Measurements from ENCODE around the gene SERPINA3.

The SERPINA3 gene

DNA sequence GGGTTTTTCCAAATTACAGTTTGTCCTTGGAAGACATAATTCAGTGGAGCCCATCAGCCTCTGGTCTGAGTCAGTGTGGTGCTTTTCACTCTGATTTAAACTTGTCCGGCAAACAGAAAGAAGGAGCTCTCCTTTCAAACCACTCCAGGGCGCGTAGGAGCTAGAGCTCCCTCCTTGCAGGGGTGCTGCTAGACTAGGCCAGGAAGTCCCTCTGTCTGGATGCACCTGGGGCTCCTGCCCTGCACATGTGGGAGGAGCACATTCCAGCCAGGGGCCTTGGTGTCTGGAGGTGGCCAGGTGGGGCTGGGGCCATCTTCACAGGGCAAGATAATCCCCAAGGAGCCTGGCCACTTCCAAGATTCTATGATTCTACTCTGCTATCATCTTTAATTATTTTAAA, 3.1 kb downstream of the SERPINA3 start:
- Histone ChIP-seq H3K79me2 (ENCODE audit: low read length) (no peaks in the 10 kb centered on the region), H4K20me1 (ENCODE audit: insufficient read depth, low read length) (no peaks in the 10 kb centered on the region), H3K9ac (ENCODE audit: low read length) (no peak overlapping the region), H3K9me3 (ENCODE audit: insufficient read depth, low read length) (peaks cover 10% of the 10 kb centered on the region; the same call in 1 of the 2 replicates), H3K27ac (ENCODE audit: low read length) (no peak overlapping the region), H3K4me3 (ENCODE audit: low read length) (no peak overlapping the region), H2AFZ (ENCODE audit: low read depth, low read length) (no peak overlapping the region), H3K4me1 (ENCODE audit: low read length) (no peaks in the 10 kb centered on the region), H3K27me3 (ENCODE audit: low read depth, low read length) (peaks cover 2% of the 10 kb centered on the region; the same call in 1 of the 2 replicates), H3K4me2 (ENCODE audit: low read length) (no peak overlapping the region), H3K36me3 (replicated peaks; ENCODE audit: low read depth, low read length) (no peaks in the 10 kb centered on the region)
- TF ChIP-seq, protein P1, sequence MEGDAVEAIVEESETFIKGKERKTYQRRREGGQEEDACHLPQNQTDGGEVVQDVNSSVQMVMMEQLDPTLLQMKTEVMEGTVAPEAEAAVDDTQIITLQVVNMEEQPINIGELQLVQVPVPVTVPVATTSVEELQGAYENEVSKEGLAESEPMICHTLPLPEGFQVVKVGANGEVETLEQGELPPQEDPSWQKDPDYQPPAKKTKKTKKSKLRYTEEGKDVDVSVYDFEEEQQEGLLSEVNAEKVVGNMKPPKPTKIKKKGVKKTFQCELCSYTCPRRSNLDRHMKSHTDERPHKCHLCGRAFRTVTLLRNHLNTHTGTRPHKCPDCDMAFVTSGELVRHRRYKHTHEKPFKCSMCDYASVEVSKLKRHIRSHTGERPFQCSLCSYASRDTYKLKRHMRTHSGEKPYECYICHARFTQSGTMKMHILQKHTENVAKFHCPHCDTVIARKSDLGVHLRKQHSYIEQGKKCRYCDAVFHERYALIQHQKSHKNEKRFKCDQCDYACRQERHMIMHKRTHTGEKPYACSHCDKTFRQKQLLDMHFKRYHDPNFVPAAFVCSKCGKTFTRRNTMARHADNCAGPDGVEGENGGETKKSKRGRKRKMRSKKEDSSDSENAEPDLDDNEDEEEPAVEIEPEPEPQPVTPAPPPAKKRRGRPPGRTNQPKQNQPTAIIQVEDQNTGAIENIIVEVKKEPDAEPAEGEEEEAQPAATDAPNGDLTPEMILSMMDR (IDR thresholded peaks at IDR 0.05; ENCODE audit: low read depth, low read length), result no peak
- no peak for TF ChIP-seq EZH2phosphoT487 (IDR thresholded peaks at IDR 0.05; ENCODE audit: low read depth)

DNA sequence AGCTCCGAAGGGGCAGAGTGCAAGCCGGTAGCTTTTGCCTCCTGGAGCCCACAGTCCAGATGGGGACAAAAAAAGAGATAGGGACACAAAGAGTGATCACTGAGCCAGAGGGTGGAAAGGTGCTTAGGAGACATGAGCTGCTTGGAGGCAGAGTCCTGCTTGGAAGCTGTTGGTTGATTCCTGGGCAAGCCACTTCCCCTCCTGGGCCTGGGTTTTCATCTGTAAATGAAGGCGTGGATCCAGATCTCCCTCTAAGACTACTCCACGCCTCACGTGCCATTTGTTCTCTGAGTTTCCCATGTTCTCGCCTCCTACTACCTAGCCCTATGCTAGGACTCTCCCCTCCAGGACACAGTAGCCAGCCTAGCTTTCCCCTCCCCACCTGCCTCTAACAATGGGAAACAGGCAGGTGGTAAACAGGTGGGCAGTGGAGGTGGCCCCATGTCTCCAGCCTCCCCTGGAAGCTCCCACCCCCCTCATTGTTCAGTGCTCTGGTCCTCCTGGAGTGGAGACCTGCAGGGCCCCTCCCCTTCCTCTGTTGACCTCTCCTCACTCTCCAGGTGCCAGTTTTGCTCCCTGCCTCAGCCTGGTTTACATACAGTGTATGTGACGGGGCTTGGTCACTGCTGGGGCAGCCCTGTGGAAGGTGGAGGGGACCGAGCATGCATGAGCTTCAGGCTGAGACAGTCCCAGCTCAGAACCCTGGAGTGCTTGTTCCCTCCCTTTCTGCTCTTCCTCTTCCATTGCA, 3.8 kb downstream of the SERPINA3 start:
- Histone ChIP-seq H3K27me3 (ENCODE audit: low read depth, low read length) (peaks cover 2% of the 10 kb centered on the region; the same call in 1 of the 2 replicates), H3K4me2 (ENCODE audit: low read length) (no peak overlapping the region), H3K27ac (ENCODE audit: low read length) (no peak overlapping the region), H3K79me2 (ENCODE audit: low read length) (no peaks in the 10 kb centered on the region), H3K9ac (ENCODE audit: low read length) (no peak overlapping the region), H3K36me3 (replicated peaks; ENCODE audit: low read depth, low read length) (no peaks in the 10 kb centered on the region), H4K20me1 (ENCODE audit: insufficient read depth, low read length) (no peaks in the 10 kb centered on the region), H3K4me3 (ENCODE audit: low read length) (no peak overlapping the region), H3K9me3 (ENCODE audit: insufficient read depth, low read length) (peaks cover 10% of the 10 kb centered on the region; the same call in 1 of the 2 replicates), H3K4me1 (ENCODE audit: low read length) (no peaks in the 10 kb centered on the region), H2AFZ (ENCODE audit: low read depth, low read length) (no peak overlapping the region)
- no peak for TF ChIP-seq EZH2phosphoT487 (IDR thresholded peaks at IDR 0.05; ENCODE audit: low read depth)
- TF ChIP-seq, protein P1 (IDR thresholded peaks at IDR 0.05; ENCODE audit: low read depth, low read length), result no peak

DNA sequence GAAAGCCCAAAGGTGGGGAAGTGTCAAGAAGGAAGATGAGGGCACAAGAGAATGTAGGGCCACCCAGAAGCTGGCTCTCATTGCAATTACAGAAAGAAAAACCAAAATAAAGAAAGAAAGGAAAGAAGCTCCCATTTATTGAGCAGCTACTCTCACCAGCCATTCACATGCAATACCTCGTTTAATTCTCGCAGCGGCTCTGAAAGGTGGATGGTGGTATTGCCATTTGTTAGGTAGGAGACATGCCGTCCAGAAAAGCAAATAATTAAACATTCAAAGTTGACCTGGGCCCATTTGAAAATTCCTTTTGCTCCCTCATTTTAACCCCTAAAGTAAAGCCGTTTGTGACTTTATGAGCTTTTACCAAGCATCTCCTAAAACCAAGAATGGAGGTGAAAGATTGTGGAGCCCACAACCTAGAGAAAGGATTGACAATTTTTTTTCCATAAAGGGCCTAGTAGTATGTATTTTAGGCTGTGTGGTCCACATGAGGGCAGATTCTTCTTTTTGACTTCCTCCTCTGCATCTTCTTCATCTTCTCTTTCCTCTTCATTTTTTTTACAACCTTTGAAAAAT, 5.3 kb downstream of the SERPINA3 start:
- no peaks in the 10 kb centered on the region for H3K36me3 ChIP-seq (replicated peaks; ENCODE audit: low read depth, low read length)
- TF ChIP-seq, protein P1 (IDR thresholded peaks at IDR 0.05; ENCODE audit: low read depth, low read length), result no peak
- TF ChIP-seq EZH2phosphoT487 (IDR thresholded peaks at IDR 0.05; ENCODE audit: low read depth), result no peak

More for the DNA sequence above, 5.3 kb downstream of the SERPINA3 start:
- Histone ChIP-seq H3K9ac (ENCODE audit: low read length) (no peak overlapping the region), H3K4me3 (ENCODE audit: low read length) (no peak overlapping the region), H3K9me3 (ENCODE audit: insufficient read depth, low read length) (peaks cover 10% of the 10 kb centered on the region; the same call in 1 of the 2 replicates), H3K4me1 (ENCODE audit: low read length) (no peaks in the 10 kb centered on the region), H3K4me2 (ENCODE audit: low read length) (no peak overlapping the region), H3K79me2 (ENCODE audit: low read length) (no peaks in the 10 kb centered on the region), H2AFZ (ENCODE audit: low read depth, low read length) (no peak overlapping the region), H3K27me3 (ENCODE audit: low read depth, low read length) (peaks cover 5% of the 10 kb centered on the region; the same call in 1 of the 2 replicates), H3K27ac (ENCODE audit: low read length) (no peak overlapping the region), H4K20me1 (ENCODE audit: insufficient read depth, low read length) (no peaks in the 10 kb centered on the region)

Data from OCI-LY3 (cell line).